ENCODE measurements around the gene ADRB2.
A peak's percentile ranks its signal among the peaks of the same experiment; 100 is the strongest.

Gene ADRB2

GRCh38 chr5:148805326-148806290 is 20.8 kb upstream of the ADRB2 start:
- no peak for TF ChIP-seq CTCF (IDR thresholded peaks at IDR 0.05)
- H3K4me3 ChIP-seq, result no peak overlapping the region
- DNase-seq (ENCODE audit: low spot score), result no peak
- peak overlapping the region in 1 of 2 donors; percentile 1 for H3K27ac ChIP-seq

- DNase-seq (ENCODE audit: low spot score), result no peak
- H3K27ac ChIP-seq, result no peak overlapping the region
- no peak overlapping the region for H3K4me3 ChIP-seq
- no peak for TF ChIP-seq CTCF (IDR thresholded peaks at IDR 0.05)
Observed at GRCh38 chr5:148806520-148806931, 19.9 kb upstream of the ADRB2 start.

GRCh38 chr5:148807851-148808250 is 18.6 kb upstream of the ADRB2 start:
- TF ChIP-seq CTCF (IDR thresholded peaks at IDR 0.05), result no peak
- no peak for DNase-seq (ENCODE audit: low spot score)
- Histone ChIP-seq H3K27ac (no peak overlapping the region), H3K4me3 (no peak overlapping the region)

GRCh38 chr5:148808864-148809642 is 17.4 kb upstream of the ADRB2 start:
- DNase-seq (ENCODE audit: low spot score), result no peak
- no peak for TF ChIP-seq CTCF (IDR thresholded peaks at IDR 0.05)
- Histone ChIP-seq H3K27ac (peak overlapping the region in 1 of 2 donors; percentile 17), H3K4me3 (peak overlapping the region; percentile 16)

GRCh38 chr5:148809781-148810524 is 16.5 kb upstream of the ADRB2 start:
- H3K27ac ChIP-seq, result no peak overlapping the region
- DNase-seq (ENCODE audit: low spot score), result no peak
- H3K4me3 ChIP-seq, result no peak overlapping the region
- TF ChIP-seq CTCF (IDR thresholded peaks at IDR 0.05), result no peak

GRCh38 chr5:148810823-148811222 is 15.6 kb upstream of the ADRB2 start:
- no peak for DNase-seq (ENCODE audit: low spot score)
- no peak for TF ChIP-seq CTCF (IDR thresholded peaks at IDR 0.05)
- Histone ChIP-seq H3K27ac (no peak overlapping the region), H3K4me3 (no peak overlapping the region)

Data from coronary artery (tissue), 2 donors.